HTR-8/SVneo (cell line): ENCODE results near the gene CERS1.

ENCODE experiments used
- DNase-seq: peaks from one replicate; pipeline ENCODE4 v3.0.0; 2011; ENCODE audit warnings: low spot score, mixed read lengths; ENCODE audit not compliant: insufficient read length
- FAIRE-seq: peaks from 2 replicates; lab custom pipeline; 2011; peaks lifted over from hg19 to GRCh38; lab: Jason Lieb, UNC

The CERS1 gene

GRCh38 chr19:18844806-18845329 is 51.1 kb downstream of the CERS1 start:
- DNase-seq (no peak), FAIRE-seq (no peak)

- FAIRE-seq = no peak
These were observed 52.0 kb downstream of the CERS1 start for GRCh38 chr19:18843960-18844359.

DNA sequence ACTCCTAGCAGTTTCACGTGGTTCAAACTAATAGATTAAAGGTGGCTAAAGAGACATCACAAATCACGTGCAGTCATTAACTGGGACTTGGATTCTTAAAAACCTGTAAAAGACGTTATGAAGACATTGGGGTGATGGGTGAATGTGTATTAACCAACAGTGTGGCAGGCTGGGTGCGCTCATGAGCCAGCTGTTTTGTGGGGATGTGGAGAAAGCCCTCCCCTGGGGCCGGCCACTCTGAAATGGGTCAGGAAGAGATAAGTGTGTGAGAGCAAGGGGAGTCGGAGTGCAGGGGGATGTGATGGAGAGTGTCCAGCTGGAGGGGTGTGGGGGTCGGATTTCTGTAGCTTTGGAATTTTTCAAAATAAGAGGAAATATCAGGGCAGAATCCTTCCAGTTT is 53.8 kb downstream of the CERS1 start:
- DNase-seq (no peak), FAIRE-seq (no peak)

More at GRCh38 chr19:18843960-18844359, 52.0 kb downstream of the CERS1 start:
- DNase-seq = no peak

GRCh38 chr19:18841400-18841799 is 54.6 kb downstream of the CERS1 start:
- no peak for FAIRE-seq
- DNase-seq = no peak

- FAIRE-seq = no peak
- DNase-seq = no peak
These were observed 55.4 kb downstream of the CERS1 start for GRCh38 chr19:18840288-18841267.

DNA sequence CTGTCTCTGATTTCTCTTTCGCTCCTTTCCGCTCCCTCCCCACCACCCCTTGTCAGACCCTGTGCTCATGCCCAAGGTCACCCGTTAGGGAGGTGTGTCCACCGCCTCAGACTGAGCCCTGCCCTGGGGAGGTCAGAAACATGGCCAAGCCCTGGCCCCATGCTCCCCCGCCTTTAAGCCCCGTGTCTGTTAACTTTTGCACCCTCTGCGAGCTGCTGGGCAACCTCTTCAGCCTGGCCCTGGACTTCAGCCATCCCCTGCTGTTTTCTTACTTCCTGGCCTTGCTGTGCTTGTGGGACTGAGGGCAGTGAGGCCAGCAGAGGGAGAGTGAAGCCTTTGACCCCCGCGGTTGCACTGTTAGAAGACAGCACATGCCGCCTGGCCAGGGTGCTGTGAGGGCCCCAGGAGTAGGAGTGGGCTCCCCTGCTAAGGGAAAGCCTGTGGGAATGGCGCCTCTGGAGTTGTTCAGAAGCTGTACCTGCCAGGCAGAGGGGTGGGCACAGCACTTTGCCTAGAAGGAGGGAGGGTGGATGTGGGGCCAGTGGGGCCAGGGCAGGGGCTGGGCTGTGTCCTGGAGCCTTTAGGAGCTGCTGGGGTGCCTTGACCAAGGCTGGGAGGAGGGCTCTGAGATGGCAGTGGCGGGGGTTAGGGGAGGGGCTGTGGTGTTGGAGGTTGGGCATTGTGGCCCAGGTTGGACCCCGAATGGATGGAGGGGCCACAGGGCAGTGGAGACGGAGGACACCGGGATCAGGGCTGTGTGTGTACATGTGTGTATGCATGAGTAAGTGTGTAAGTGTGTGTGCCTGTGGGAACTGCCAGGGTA is 56.3 kb downstream of the CERS1 start:
- FAIRE-seq = no peak
- DNase-seq = no peak

- DNase-seq (no peak), FAIRE-seq (no peak)
These were observed 61.3 kb downstream of the CERS1 start for GRCh38 chr19:18834644-18834984.

DNA sequence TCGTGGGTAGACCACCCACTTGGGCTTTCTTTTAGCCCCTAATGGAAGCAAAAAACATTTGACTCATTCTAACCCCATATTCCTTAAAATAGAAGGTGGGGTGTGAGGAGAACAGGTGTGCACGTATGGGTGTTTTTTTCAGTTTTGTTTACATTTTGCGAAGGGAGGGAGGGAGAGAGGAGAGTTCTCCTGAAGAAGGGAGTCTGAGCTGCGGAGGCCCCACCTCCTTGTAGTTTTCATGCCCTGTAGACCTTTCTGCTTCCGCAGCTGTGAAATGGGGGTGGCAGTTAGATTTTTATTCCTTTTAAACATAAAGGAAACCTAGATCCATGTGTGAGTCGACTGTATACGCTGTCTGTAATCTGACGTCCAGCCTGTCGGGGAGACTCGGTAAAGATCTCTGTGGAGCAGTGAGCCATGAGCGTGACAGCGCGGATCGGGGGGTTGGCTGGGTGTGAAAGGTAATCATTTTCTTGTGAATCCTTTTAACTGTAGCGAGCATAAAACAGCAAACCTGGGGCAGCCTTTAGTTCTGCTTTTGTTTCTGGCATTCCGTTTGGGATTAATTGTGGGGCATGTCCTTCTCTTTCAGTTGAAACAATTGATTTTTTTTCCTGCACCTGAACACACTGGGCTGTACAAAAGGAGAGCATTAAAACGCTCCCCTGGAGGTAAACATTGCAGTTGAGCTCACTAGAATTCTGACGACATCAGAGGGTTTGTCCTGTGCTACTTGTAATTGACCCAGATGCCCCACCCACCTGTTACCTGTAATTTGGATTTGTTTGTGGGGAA is 61.9 kb downstream of the CERS1 start:
- FAIRE-seq (no peak), DNase-seq (no peak)

DNA sequence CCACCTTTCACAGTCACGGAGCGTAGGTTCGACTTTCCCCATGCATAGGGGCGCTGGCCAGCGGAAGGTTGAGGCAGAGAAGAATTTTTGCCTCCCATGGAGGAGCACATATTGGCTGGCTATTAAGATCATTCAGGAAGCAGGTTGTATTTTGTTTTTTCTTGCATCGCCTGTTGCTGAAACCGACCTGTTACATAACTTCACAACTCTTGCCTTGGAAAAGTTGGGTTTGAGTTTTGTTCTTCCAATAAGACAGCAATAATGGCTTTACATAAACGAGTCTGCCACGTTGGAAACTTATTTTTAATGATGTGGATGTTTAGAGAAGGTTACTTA is 62.8 kb downstream of the CERS1 start:
- no peak for FAIRE-seq
- DNase-seq = no peak

GRCh38 chr19:18832306-18833140 is 63.4 kb downstream of the CERS1 start:
- DNase-seq = no peak
- FAIRE-seq = no peak

DNA sequence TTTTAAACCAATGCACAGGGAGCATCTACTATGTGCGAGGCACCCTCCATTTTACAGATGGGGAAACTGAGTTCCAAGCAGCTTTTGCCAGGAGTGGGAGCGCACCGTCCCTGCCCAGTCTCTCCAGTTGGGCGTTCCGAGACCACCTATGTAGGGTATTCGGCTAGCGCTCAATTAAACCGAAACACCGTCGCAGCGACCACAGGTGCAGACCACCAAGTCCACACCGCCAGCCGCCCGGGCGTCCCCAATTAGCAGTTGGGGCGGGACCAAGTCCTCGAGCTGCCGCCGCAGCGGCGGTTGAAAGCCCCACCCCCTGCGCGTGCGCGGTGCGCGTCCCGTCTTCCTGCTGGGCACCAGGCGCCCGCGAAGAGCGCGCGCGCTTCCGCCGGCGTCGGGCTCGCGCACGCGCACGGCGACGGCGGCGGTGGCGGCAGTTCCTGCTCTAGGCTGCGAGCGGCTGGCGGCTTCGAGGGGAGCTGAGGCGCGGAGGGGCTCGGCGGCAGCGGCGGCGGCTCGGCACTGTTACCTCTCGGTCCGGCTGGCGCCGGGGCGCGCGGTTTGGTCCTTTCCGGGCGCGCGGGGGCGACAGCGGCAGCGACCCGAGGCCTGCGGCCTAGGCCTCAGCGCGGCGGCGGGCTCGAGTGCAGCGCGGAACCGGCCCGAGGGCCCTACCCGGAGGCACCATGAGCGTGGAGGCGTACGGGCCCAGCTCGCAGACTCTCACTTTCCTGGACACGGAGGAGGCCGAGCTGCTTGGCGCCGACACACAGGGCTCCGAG is 64.2 kb downstream of the CERS1 start, which contains the start of gene UPF1:
Gene UPF1, plus strand, starts transcription at position 436 of the 782 bp plus-strand sequence. Its CDS starts 251 bp downstream, at position 687.
- FAIRE-seq (peak; percentile 51), DNase-seq (peak; percentile 97)

DNA sequence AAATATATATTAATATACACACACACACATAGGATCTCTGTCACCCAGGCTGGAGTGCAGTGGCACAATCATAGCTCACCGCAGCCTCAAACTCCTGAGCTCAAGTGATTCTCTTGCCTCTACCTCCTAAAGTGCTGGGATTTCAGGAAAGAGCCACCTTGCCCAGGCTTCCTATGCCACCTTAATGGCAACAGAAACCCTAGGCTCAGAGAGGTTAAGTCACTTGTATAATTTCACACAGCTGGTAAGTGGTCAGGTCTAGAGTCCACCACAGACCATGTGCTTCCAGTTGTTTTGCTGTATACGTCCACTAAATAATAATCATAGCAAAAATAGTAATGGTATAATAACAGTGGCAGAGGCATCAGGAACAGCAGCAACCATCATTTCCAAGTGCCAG is 65.5 kb downstream of the CERS1 start:
- DNase-seq (no peak), FAIRE-seq (no peak)

DNA sequence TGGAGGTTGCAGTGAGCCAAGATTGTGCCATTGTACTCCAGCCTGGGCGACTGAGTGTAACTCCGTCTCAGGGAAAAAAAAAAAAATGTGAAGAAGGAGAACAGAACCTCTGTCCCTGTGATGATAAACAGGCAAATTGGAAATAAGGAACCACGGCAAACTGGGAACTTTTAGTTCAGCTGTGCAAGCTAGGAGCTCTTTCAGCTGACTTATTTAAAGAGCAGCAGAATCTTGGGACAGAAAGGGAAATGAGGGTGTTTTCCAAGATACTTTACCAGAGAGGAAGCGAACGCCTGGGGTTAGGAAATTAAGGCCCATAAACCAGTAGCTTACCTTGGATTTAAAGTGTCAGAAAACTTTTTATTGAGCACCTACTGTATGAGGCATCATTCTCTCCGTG is 67.2 kb downstream of the CERS1 start:
- no peak for FAIRE-seq
- DNase-seq = no peak
